T47D (cell line): ENCODE data around the gene LYSET.
A peak's percentile ranks its signal among the peaks of the same experiment; 100 is the strongest.
"Not testable (repeated sequence)": the region's sequence is repeated elsewhere in the genome, so short reads cannot be mapped to it uniquely, and the experiment has no call there.

Experiments
- DNase-seq, 2 experiments: peaks; one replicate each; pipeline versions ENCODE4 v3.0.0 to v3.0.0-alpha.2; 2011 to 2012; ENCODE audit warnings: low read depth in 1 of 2, low spot score in 1 of 2
- JUND ChIP-seq: IDR thresholded peaks from 2 replicates; pipeline ENCODE4 v1.6.1; 2012; ENCODE audit warnings: low read depth
- in situ Hi-C: cut with HindIII; loops from 2 replicates; pipeline ENCODE4 v1.10.0; 2016; ENCODE audit warnings: low sequenced_read_pairs, low pct_unique_long_range_greater_than_20kb

Gene LYSET

GRCh38 chr14:93184391-93185348 is at the start of gene LYSET, which contains the start of gene MOAP1:
Gene LYSET (plus strand): TSS chr14:93185317. CDS start chr14:93185406, 89 bp downstream.
Gene MOAP1 (minus strand): TSS chr14:93184897. CDS start chr14:93184242, 655 bp downstream.
- peak; percentile 90 to 94 for DNase-seq
- TF ChIP-seq JUND, result no peak
- in situ Hi-C loops, result no loop called here

GRCh38 chr14:93135399-93135798 is 49.7 kb upstream of the LYSET start:
- in situ Hi-C loops, result no loop called here
- no peak for TF ChIP-seq JUND
- peak; percentile 37 to 88 for DNase-seq

GRCh38 chr14:93136009-93136408 is 49.1 kb upstream of the LYSET start:
- TF ChIP-seq JUND, result no peak
- in situ Hi-C loops, result no loop called here
- DNase-seq, result no peak

GRCh38 chr14:93136508-93136907 is 48.6 kb upstream of the LYSET start:
- DNase-seq, in situ Hi-C loops: not testable (repeated sequence)

GRCh38 chr14:93137864-93138263 is 47.3 kb upstream of the LYSET start:
- in situ Hi-C loops, result no loop called here
- no peak for TF ChIP-seq JUND
- DNase-seq, result peak in 1 of 2 experiments; percentile 75

- in situ Hi-C loops, result no loop called here
- TF ChIP-seq JUND, result no peak
- DNase-seq, result no peak
Observed at GRCh38 chr14:93142854-93143652, 42.1 kb upstream of the LYSET start.

GRCh38 chr14:93146119-93146518 is 39.0 kb upstream of the LYSET start:
- in situ Hi-C loops, result no loop called here
- no peak for DNase-seq
- no peak for TF ChIP-seq JUND

GRCh38 chr14:93148979-93149378 is 36.1 kb upstream of the LYSET start:
- no peak for DNase-seq
- in situ Hi-C loops, result no loop called here
- TF ChIP-seq JUND, result no peak

GRCh38 chr14:93150227-93151208 is 34.6 kb upstream of the LYSET start:
- DNase-seq, result peak in 1 of 2 experiments; percentile 74

GRCh38 chr14:93153121-93153520 is 32.0 kb upstream of the LYSET start:
- TF ChIP-seq JUND, result no peak
- in situ Hi-C loops, result no loop called here
- no peak for DNase-seq

More at GRCh38 chr14:93150227-93151208, 34.6 kb upstream of the LYSET start:
- no peak for TF ChIP-seq JUND
- in situ Hi-C loops, result no loop called here

- no peak for TF ChIP-seq JUND
Observed at GRCh38 chr14:93155667-93156066, 29.4 kb upstream of the LYSET start.

More at GRCh38 chr14:93155667-93156066, 29.4 kb upstream of the LYSET start:
- DNase-seq, result no peak
- in situ Hi-C loops, result no loop called here
